GM11168 (cell line): ENCODE results near the gene PSTPIP1.

Source experiments
- in situ Hi-C: fragments of 300-500 bp; cut with MboI; formaldehyde crosslinking; loops from one replicate; pipeline ENCODE4 v1.12.0; 2022; ENCODE audit warnings: low sequenced_read_pairs; ENCODE audit not compliant: unreplicated experiment

PSTPIP1 gene

DNA sequence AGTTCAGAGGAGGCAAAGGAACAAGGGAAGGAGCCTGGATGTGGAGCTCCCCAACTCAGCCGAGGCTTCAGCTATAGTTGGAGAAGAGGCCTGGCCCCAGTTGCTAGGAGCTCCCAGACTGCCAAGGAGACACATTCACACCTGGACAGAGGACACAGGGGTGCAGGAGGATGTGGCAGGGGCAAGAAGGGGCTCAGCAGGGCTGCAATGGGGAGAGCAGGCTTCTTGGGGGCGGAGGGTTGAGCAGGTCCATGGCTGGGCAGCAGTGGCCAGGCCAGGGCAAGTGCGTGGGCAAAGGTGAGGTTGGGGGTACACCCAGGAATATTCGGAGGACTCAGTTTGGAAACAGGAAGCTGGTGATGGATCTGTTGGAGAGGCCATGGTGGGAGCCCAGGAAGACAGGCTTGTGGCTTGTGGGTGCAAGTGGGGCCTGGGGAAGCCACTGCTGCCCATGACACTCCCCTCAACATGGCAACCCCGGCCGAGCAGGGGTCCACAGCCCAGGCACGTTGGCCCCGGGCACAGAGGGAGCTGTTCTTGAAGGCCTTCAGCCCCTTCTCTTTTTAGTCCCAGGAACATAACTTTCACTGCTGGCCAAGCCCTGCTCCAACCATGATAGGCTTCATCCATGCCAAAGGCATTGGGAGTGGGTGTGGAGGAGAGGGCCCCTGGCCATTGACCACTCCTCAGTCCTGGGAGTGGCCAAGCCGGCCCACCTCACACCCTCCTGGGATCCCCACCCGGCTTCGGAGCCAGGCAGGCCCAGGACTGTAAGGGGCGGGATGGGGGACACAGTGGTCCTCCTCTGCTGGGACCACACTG is 42.7 kb downstream of the PSTPIP1 start:
- in situ Hi-C loops, result no loop called here

DNA sequence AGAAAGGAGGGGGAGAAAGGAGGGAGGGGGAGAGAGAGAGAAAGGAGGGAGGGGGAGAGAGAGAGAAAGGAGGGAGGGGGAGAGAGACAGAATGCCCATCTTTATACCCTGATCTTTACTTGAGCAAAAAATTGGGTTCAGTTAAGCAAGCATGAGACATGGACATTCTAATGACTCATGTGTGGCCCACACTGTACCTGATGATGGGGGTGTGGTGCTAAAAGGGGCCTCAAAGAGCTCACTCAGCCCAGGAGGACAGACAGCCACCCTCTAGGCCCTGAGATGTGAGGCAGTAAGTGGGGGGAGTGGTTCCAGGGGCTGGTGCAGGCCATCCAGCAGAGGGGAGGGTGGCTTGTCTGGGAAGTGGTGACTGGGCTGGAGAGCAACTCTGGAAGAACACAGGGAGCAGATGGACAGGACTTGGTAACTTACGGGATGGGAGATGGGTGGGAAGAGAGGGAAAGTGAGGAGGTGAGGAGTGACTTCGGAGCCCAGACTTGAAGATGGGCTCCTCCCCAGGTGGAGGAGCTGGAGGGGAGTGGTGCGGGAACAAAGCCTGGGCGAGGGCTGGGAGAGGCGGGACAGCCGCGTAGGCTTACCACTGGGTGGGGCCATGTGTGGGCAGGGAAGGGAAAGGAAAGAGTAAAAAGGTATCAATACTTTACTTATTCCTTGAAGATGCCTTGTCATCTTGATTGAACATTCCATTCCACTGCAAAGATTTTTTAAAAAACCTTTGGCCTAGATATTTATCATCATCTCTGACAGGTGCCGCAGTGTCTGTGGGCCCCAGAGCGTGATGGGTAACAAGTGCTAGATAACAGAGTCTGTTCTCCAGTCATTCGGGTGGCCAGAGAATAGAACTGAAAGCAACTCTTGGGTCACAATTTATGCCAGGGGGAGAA is 43.6 kb downstream of the PSTPIP1 start:
- in situ Hi-C loops, result no loop called here

DNA sequence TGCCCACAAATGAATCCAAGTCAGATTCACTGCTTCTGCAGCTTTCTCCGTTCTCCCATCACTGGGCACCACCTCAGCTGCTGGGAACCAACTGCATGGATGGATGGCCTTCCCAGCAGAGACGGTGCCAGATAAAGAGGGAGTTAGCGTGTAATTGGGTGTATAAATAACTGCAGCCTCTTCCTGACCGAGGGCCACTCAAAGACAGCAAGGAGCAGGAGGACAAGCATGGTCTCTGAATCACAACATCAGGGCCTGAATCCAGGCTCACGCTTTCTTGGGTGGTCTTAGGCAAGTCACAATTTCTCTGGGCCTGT is 44.2 kb downstream of the PSTPIP1 start:
- in situ Hi-C loops, result no loop called here

DNA sequence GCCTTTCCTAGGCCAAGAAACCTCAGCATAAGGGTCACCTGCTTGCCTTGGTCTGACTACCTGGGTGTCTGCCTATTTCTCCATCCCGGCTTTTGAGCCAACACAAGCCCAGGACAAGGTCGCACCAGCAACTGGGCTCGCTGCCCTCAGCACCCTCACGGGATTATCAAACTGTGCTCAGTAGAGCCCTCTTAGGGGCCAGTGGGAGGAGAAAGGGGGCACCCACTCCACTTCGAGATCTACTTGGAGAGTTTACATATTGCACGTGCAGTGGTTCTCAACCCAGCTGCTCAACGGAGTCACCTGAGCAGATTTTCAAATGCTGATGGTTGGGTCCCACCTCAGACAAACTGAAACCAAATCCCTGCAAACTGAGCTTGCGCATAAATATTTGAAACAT is 44.9 kb downstream of the PSTPIP1 start:
- in situ Hi-C loops, result no loop called here

DNA sequence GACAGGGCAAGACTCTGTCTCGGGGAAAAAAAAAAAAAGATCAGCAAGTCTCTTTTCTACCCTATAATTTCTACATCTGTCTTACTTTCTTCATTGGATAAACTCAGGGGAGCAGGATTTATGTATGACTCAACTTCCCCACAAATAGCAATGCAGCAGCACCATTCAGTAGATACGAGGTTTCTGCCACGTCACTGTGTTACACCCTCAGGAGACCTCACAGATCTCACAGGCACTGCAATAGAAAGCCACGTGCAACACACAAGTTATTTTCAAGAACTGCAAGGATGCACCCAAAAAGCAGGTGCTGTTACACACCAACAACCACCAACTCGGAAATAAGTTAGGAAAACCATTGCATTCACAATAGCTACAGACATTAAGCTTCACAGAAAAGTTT is 45.7 kb downstream of the PSTPIP1 start:
- in situ Hi-C loops, result no loop called here

DNA sequence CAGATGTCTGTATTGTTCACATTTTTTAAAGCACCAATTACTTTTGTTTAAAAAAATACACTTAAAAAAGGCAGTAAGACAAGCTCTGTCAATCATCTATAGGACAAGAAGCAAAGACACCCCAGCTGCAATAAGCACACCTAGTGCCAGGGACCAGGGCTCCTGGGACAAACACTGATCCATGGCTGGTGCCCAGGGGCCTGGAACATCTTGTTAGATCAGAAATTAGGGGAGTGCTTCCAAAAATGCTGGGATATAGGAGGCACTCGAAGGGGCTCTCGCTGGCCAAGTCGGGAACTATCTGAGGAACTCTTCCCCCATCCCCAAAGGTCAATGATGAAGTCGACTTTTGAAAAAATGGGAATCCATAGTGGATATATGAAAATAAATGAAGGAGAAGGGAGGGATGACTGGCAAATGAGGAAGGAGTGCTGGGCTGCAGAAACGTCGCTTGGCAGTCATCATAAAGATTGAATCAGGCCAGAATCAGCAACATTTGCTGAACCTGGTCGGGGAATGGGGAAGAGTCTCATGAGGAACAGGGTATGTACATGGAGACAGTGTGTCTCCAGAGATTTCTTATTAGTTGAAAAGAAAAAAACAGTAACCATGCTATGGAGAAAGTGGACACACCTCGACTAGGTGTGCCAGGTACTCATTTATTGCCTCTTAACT is 47.5 kb downstream of the PSTPIP1 start:
- in situ Hi-C loops, result no loop called here

DNA sequence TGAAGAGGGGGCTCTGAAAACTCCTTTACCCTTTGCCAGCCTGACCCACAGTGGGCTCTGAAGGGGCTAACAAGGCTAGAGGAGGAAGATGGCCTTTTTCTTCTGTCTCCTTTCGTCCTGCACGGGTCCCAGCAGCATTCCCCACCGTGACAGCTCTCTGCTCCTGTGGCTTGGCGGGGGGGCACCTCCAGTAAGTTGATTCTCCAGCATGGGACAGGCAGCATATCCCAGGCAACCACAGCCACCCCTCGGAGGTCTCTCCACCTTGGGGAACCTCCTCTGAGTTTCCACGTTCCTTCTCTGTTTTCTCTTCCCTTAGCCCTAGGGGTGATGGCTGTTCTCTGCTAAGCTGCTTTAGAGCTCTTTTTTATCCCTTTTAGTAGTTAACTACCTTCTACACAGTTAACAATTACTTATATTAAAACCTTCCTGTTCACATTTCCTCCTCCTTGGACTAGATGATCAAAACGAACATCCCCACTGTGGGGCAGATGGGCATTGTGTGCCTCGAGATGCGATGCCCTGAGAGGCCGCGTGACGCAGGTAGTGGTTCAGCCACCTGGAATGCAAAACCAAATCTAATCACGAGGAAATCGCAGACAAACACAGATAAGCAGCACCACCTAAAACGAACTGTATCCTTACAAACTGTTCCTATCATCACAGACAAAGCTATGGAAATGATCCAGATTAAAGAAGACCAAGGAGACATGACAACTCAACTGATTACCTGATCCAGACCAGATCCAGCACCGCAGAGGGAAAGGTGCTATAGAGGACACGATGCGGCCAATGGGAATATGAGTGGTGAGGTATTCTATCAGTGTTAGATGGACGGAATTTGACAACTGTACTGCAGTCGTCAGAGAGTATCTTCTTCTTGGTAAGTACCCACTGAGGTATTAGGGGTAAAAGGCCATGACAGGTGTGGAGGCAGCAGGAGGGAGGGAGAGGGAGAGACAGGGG is 48.3 kb downstream of the PSTPIP1 start:
- in situ Hi-C loops, result no loop called here

DNA sequence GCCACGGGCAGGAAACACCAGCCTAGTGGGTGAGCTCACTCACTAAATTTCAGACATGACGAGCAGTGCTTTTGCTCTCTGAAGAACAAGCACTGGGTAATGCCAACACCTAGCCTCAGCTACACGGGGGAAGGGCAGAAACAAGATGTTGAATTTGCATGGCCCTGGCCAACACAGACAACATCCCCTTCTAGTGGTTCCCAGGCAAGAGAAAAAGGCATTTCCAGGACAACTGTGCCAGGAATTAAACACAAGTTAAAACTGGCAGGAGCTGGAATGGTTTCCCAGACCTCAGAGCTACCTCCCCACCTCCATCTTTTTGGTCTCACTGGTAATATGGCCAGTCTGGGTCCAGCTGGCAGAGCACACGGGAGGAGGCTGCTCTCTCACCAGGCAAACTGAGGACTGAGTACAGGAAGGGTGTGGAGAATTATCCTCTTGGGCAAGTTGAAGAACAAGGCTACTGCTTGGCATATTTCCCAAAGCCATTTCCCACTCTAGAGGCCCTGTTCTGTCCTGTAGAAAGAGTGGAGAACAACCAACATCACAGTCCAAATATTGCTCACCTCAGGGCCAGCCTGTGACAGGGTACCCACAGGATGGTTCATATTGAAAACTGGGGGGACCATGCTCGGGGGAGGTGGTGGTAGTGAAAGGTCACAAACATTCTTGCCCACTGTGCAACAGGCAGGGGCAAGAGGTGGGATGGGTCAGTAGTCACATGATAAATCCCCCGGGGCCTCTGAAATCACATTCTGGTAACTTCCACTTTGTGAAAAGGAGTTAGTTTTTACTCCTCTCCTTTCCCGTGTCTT is 49.5 kb downstream of the PSTPIP1 start:
- in situ Hi-C loops, result no loop called here

DNA sequence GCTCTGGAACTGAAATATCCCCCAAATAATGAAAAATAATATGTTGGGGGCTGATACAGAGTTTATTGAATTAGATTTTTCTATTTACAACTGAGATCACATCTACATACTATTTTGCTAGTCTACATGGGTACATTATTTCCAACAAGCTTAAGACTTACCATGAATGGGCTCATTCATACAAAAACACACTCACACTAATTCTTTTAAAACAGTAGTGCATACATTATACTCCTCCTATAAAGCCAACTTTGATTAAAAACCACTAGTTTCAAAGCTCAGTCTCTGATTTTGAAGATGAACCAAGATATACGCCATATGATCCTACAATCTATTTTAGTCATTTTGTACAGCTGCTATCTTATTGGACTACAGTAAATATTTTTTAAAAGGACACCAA is 51.1 kb downstream of the PSTPIP1 start:
- in situ Hi-C loops, result no loop called here

DNA sequence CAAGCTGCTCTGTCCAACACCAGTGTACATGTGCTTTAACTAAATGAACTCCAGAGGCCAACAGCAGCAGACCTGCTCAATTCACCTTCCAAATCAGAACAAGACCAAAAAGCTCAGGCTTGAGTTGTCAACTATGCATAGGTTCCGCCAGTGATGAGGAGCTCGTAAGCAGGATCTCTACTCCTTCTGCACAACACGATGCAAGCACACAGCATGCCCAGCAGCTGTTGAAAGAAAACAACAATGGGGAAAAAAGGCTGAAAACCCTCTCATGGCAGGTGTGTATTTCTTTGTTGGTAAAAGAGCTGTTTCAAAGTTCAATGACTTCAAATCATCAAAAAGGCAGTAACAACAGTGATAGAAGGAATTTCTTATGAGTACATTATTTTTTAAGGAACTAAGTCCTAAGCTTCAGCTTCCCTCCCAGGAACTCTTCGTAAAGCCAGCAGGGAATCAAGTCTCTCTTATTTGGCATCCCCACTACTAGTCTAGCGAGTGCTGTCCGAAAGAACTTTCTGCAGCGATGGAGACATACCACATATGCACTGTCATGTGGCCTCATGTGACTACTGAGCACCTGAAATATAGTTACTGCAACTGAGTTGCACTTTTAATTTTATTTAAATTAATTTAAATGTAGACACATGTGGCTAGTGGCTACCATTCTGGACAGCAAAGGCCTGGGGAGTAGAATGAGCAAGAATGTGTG is 51.9 kb downstream of the PSTPIP1 start:
- in situ Hi-C loops, result no loop called here

DNA sequence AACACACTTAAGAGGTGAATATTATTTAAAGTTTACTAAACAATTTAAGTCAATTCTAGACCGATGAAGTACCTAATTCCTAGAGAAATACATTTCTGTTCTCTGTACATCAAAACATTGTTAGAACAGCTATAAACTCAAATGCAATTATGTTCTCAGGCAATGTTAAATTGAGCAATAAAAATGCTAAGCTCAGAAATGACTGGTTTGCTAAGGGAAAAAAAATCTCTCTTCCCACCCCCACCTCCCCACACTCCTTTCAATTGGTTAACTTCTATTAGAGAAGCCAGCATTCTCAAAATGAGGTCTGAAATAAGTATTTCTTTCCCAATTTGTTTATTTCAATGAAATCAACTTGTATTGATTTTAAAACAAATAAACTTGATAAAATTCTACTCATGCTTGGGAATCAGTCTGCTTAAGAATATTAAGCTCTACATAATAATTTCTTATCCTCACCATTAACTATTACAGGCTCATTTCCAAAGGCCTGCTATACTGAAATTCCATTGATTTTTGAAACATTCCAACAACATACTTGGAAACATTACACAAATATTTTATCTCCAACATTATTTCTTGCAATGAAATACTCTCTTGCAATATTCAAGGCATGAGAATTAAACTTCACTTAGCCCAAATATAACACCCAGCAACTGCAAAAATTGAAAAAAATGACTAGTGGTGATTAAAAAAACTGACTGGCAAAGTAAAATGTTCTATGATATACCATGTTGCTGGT is 53.4 kb downstream of the PSTPIP1 start:
- in situ Hi-C loops, result no loop called here

DNA sequence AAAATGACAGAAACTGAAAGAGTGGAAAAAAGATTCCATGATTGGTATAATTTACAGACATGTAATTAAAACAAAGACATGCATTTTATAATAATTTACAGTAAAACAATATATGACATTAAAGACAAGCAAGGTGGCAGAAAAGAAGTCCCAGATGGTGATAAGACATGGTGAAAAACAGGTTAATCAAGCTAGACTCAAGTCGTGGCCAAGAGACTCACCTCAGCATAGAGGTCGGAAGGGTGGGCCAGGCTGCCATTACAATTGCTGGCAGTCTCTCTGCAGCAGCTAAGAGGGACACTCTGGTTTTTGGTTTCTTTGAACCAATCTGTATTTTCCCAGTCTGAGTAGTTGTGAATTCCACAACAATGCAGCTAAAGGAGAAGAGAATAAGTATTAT is 57.6 kb downstream of the PSTPIP1 start:
- in situ Hi-C loops, result no loop called here

DNA sequence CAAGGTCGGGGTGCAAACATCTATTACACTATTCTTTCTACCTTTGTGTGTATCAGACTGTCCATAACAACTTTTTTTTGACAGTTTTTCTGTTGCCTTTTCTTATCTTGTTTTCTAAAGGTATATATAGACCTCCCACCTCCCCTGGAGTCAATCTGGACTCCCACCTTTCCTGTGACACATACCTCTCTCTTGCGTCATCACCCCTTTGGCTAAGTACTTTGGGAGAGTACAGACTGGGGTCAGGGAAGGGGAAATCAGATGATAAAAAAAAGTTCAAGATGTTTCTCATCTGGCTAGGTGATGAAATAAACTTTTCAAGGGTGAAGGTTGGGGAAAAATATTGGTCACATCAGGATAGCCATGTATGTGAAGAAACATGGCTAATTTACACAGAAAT is 58.8 kb downstream of the PSTPIP1 start:
- in situ Hi-C loops, result no loop called here

DNA sequence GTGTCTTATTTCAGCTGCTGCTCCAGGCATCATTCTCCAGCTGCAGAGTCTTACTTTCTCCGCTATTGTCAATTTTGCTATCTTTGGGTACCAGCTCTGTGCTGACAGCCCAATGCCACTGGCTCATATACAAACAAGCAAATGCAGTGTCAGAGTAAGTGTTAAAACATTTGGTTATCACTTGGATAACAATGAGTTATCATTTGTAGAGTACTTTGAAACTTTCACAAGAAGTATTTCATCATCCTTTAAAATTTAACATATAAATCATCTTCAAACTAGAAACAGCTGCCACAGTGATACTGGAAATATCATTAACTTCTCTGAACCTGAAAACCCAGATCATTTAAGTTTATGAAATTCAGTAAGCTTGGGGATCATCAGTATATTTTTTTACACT is 62.1 kb downstream of the PSTPIP1 start:
- in situ Hi-C loops, result no loop called here

DNA sequence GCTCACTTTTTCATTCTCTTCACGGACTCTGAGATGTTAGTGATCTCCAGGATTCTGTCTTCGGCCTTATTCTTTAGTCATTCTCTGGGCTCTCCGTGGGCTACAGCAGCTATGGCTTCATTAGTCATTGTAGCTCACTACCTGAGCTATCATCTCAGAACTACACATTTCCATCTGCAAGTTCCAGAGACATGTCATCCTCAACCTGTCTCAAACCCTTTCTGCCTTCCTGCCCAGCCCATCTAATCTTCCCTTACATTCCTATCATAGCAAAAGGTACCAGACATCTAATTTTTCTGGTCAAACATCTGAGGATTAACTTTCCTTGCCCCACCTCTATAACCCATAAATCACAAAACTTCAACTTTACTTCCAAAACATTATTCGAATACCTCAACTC is 62.8 kb downstream of the PSTPIP1 start:
- in situ Hi-C loops, result no loop called here

DNA sequence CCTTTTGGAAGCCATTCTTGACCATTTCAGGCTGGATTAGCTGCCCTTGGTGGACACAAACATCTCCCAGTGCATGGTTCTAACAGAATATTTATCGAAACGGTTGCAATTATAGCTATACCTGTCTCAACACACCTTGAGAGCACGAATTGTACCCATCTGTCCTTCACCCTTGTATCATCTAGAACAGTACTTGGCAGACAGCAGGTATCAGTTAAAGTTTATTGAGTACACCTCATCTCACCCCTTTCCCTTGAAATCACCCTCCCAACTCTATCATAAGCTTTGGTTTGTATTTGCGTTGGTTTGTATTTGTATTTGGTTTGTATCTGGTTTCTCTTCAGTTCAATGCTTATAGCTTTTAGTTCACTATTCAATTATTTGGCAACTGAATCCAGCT is 63.5 kb downstream of the PSTPIP1 start:
- in situ Hi-C loops, result no loop called here

DNA sequence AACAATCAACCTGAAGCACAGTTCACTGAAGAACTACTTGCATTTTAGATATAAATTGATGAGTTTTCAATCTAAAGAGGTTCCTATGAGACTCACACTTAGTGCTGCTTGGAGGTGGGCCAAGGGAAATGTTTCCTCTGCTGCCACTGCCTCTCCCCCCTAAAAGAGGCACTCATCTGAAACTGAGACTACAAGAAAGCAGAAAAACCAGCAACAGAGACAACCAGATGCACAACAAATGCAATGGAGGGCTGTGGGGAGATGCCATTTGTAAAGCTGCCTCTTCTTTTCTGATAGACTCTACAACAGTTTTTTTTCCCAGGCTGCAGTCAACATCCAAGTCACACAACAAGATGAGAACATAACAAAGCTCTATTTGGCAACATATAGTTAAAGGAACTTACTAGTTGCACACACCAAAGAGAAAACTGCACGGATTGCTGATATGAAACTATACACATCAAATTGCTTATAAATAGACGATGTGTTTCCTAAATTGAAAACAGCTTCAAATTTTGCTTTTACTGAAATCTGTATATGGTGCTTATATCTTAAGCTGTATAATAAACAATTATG is 64.9 kb downstream of the PSTPIP1 start:
- in situ Hi-C loops, result no loop called here

DNA sequence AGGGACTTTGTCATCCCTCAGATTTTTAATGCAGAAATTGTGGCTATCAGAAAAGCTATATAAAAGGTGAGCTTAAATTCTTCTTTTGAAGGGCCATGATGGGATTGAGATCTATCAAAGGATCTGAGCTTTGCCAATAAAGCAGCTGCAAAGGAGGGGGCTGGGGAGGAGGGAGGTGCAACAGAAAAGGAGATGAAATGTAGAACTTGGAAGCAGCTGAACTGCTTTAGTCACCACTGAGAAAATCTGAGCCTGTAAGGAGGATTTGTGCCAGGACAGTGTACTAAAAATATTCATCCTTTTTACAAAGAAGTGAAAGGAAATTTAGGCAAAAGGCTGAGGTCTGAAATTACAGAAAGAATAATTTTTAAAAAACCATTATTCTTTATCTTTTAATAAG is 65.6 kb downstream of the PSTPIP1 start:
- in situ Hi-C loops, result no loop called here
